ENCODE results near the gene DIAPH3.

The DIAPH3 gene

GRCh38 chr13:59962343-59962742 lies 201.4 kb downstream of the DIAPH3 start:
- no peak for DNase-seq (ENCODE audit: low read depth in 1 of 2, low spot score in 1 of 2)

- DNase-seq (ENCODE audit: low read depth in 1 of 2, low spot score in 1 of 2): no peak
Observed at GRCh38 chr13:59960683-59961082, 203.0 kb downstream of the DIAPH3 start.

- no peak for DNase-seq (ENCODE audit: low read depth in 1 of 2, low spot score in 1 of 2)
Observed at GRCh38 chr13:59957438-59957837, 206.3 kb downstream of the DIAPH3 start.

GRCh38 chr13:59954601-59955000 lies 209.1 kb downstream of the DIAPH3 start:
- DNase-seq (ENCODE audit: low read depth in 1 of 2, low spot score in 1 of 2): no peak

- no peak for DNase-seq (ENCODE audit: low read depth in 1 of 2, low spot score in 1 of 2)
Observed at GRCh38 chr13:59951011-59951410, 212.7 kb downstream of the DIAPH3 start.

GRCh38 chr13:59950266-59950665 lies 213.5 kb downstream of the DIAPH3 start:
- DNase-seq (ENCODE audit: low read depth in 1 of 2, low spot score in 1 of 2): no peak

GRCh38 chr13:59948686-59949085 lies 215.0 kb downstream of the DIAPH3 start:
- DNase-seq (ENCODE audit: low read depth in 1 of 2, low spot score in 1 of 2): no peak

- DNase-seq (ENCODE audit: low read depth in 1 of 2, low spot score in 1 of 2): no peak
Observed at GRCh38 chr13:59946944-59947343, 216.8 kb downstream of the DIAPH3 start.

- DNase-seq (ENCODE audit: low read depth in 1 of 2, low spot score in 1 of 2): no peak
Observed at GRCh38 chr13:59931621-59932020, 232.1 kb downstream of the DIAPH3 start.

GRCh38 chr13:59924256-59924655 lies 239.5 kb downstream of the DIAPH3 start:
- DNase-seq (ENCODE audit: low read depth in 1 of 2, low spot score in 1 of 2): no peak

- no peak for DNase-seq (ENCODE audit: low read depth in 1 of 2, low spot score in 1 of 2)
Observed at GRCh38 chr13:59915252-59915651, 248.5 kb downstream of the DIAPH3 start.

GRCh38 chr13:59914556-59914955 lies 249.2 kb downstream of the DIAPH3 start:
- DNase-seq (ENCODE audit: low read depth in 1 of 2, low spot score in 1 of 2): no peak

GRCh38 chr13:59906413-59907049 lies 257.2 kb downstream of the DIAPH3 start:
- DNase-seq (ENCODE audit: low read depth in 1 of 2, low spot score in 1 of 2): no peak

GRCh38 chr13:59901191-59901590 lies 262.5 kb downstream of the DIAPH3 start:
- no peak for DNase-seq (ENCODE audit: low read depth in 1 of 2, low spot score in 1 of 2)

- DNase-seq (ENCODE audit: low read depth in 1 of 2, low spot score in 1 of 2): no peak
Observed at GRCh38 chr13:59898066-59898465, 265.7 kb downstream of the DIAPH3 start.

GRCh38 chr13:59893266-59893665 lies 270.5 kb downstream of the DIAPH3 start:
- no peak for DNase-seq (ENCODE audit: low read depth in 1 of 2, low spot score in 1 of 2)

GRCh38 chr13:59891053-59891452 lies 272.7 kb downstream of the DIAPH3 start:
- no peak for DNase-seq (ENCODE audit: low read depth in 1 of 2, low spot score in 1 of 2)

- no peak for DNase-seq (ENCODE audit: low read depth in 1 of 2, low spot score in 1 of 2)
Observed at GRCh38 chr13:59890054-59890453, 273.7 kb downstream of the DIAPH3 start.

- DNase-seq (ENCODE audit: low read depth in 1 of 2, low spot score in 1 of 2): no peak
Observed at GRCh38 chr13:59888408-59888807, 275.3 kb downstream of the DIAPH3 start.

- no peak for DNase-seq (ENCODE audit: low read depth in 1 of 2, low spot score in 1 of 2)
Observed at GRCh38 chr13:59885076-59885475, 278.7 kb downstream of the DIAPH3 start.

GRCh38 chr13:59883885-59884284 lies 279.8 kb downstream of the DIAPH3 start:
- DNase-seq (ENCODE audit: low read depth in 1 of 2, low spot score in 1 of 2): no peak

- DNase-seq (ENCODE audit: low read depth in 1 of 2, low spot score in 1 of 2): no peak
Observed at GRCh38 chr13:59880468-59880867, 283.3 kb downstream of the DIAPH3 start.

GRCh38 chr13:59879281-59879680 lies 284.4 kb downstream of the DIAPH3 start:
- DNase-seq (ENCODE audit: low read depth in 1 of 2, low spot score in 1 of 2): no peak

- DNase-seq (ENCODE audit: low read depth in 1 of 2, low spot score in 1 of 2): no peak
Observed at GRCh38 chr13:59877933-59878332, 285.8 kb downstream of the DIAPH3 start.
